IPS-18c (cell line): ENCODE results near the gene CHST13.
A peak's percentile ranks its signal among the peaks of the same experiment; 100 is the strongest.

ENCODE experiments used
- H3K4me3 ChIP-seq: 2 replicates; pipeline ENCODE4 v1.7.0; 2013; ENCODE audit warnings: low read depth, mild to moderate bottlenecking, low read length, moderate library complexity; ENCODE audit not compliant: insufficient read depth
- H3K9me3 ChIP-seq: one replicate; pipeline ENCODE4 v1.6.1; 2013; ENCODE audit warnings: mild to moderate bottlenecking, low read length, moderate library complexity; ENCODE audit not compliant: control insufficient read depth, insufficient read depth

CHST13 gene

DNA sequence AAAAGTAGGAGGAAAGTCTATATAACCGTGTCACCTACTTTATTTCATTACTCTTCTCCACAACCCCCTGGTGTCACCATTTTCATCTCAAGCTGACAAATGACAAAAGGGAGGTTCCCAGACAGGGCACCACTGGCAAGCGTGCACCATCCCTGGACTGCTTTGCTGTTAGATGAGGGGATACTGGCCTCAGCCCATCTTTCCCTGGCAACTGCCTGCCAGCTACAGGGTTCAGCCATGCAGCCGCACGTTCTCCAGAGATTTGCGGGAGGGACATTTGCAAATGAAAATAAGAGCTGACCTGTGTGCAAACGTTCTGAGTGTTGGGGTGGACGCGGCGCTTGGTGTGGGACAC, 7.0 kb upstream of the CHST13 start:
- no peak overlapping the region for H3K4me3 ChIP-seq
- no peaks in the 10 kb centered on the region for H3K9me3 ChIP-seq

GRCh38 chr3:126517291-126517951, 6.5 kb upstream of the CHST13 start, which contains the start of gene UROC1:
Gene UROC1 (minus strand): TSS chr3:126517773. CDS start chr3:126517719, 54 bp downstream.
- no peak within 1 kb of the TSS for H3K4me3 ChIP-seq
- H3K9me3 ChIP-seq = no peaks in the 10 kb centered on the region

DNA sequence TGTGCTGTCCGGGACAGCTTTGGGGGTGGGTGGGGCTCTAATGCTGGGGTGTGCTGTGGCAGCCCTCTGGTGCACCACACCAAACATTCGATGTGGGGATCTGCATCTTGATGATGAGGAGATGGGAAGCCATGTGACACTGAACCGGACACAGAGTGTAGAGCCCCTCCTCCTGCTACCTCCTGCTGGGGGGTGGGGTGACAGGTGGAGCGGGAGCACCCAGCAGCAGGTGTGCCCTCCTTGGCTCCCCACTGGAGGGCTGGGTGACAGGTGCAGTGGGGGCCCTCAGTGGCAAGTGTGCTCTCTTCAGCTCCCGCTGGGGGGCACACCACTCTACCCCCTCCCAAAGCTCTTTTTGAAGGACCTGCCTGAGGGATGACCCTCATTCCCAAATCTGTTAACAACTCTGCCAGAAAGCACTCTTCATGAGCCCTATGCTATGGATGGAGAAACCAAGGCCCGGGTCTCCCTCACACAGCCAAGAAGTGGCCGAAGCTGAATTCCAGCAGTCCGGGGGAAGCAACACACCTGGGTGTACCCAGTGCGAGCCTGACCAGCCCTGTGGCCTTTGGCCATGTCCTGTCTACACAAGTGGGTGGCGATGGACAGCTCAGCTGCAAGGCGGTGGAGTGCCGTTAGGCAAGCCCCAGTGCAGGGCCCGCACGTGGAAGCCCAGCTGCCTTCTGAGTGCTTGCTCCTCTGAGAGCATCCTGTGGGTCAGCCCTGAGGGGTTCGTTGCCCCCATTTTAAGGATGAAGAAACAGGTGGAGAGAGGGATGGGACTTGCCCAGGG, 5.8 kb upstream of the CHST13 start:
- Histone ChIP-seq H3K4me3 (no peak overlapping the region), H3K9me3 (no peaks in the 10 kb centered on the region)

DNA sequence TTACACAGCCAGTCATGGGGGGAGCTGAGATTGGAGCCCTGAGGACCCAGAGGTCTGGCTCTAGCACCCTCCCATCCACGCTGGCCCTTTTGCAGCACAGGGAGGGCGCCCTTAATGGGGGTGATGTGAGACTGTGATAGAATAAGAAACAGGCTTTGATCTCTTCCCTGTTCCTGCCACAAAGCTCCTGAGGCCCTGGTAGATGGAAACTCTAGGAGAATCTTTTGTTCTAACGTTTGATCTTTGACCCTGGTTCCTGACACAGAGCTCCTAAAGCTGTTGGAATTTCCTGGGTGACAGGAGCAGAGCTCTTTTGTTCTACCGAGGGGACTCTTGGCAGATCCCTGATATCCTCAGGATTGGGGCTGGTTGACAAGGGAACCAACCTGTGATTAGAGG, 5.2 kb upstream of the CHST13 start:
- Histone ChIP-seq H3K9me3 (no peaks in the 10 kb centered on the region), H3K4me3 (no peak overlapping the region)

DNA sequence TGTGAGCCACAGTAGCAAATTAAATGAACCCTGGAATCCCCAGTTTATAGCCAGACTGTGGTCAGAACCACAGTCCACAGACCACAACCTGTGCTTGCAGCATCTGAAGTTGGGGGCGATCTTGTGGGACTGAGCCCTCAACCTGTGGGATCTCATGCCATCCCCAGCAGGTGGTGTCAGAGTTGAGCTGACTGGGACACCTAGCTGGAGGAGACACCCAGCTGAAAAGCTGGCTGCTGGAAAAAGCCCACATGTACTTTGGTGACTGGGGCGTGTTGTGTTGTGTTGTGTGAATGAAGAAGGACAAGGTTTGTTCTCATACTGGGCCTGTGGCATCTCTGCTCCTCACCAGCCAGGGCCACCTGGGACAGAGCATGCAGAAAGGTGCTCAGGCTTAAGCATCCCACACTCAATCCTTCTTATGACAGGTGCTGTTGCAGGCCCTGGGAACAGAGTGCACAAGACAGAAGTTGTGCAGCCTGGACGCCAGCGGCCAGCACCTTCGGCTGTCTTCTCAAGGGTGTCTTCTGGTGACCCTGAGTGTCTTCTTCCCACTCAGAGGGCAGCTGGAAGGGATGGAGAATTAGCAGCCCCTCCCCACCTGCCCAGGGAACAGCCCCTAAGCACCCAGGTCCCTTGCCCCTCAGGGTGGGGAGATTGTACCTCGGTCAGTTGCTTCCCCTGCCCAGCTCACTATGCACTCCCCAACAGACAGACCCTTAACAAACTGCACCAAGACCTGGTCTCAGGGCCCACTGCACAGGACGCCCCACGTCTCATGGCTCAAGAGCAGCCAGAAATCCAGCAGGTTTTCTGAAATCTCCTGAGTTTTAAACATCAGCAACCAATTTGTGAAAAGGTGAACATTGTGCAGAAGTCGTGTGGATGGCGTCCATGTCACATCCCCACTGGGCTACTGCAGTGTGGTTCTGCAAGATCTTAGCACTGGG, 4.2 kb upstream of the CHST13 start:
- H3K9me3 ChIP-seq = no peaks in the 10 kb centered on the region
- H3K4me3 ChIP-seq = no peak overlapping the region

DNA sequence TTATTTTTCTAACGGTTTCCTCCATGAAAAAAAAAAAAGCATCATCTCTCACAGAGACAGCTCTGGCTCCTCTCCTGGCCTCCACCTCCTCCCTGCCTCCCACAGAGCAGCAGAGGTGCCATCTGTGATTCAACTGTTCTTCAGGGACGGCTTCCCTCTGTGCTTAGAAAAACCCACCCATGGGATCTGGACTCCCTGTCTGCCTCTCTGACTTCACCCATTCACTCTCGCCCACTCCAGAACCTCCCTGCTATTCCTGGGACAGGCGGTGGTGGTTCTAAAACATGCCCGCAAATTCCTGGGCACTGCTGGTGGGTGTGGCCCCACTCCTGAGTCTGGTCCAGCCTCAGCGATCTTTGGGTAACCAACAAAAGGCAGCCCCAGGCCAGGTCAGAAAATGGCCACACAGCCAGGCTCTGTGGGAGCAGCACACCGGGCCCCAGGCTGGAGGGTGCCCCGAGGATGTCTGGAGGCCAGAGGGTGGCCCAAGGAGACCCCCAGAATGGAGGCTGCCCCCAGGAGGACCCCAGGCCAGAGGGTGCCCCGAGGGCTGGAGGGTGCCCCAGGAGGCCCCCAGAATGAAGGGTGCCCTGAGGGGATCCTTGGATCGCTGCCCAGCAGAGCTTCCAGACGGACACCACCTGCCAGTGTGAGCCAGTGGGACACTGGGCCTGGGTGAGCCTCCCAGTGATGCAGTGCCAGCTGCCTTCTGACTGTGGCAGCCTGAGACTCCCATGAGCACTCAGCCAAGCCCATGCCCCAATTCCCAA, 2.6 kb upstream of the CHST13 start:
- H3K4me3 ChIP-seq = no peak overlapping the region

DNA sequence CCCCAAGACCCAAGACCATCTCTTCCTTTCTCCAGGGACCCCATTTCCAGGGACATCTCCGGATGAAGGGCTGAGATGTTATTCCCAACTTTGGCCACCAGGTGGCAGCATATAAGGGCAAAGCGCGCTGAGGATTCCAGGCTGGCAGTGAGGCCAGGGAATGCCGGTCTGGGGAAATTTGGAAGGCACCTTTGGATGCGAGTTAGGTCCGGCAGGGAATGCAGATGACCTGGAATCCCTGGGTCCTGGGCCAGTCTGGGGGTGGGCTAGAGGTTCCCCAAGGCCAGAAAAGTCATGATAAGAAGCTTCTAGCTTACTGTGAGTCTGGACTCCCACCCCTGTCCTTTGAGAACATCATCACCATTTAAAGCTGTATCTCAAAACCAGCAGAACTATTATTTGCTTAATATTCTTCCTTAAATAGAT, 1.6 kb upstream of the CHST13 start:
- Histone ChIP-seq H3K4me3 (no peak overlapping the region), H3K9me3 (no peaks in the 10 kb centered on the region)

More for the DNA sequence above, 2.6 kb upstream of the CHST13 start:
- H3K9me3 ChIP-seq = no peaks in the 10 kb centered on the region

GRCh38 chr3:126524429-126524988, 554 bp downstream of the CHST13 start:
- H3K9me3 ChIP-seq = no peaks in the 10 kb centered on the region
- H3K4me3 ChIP-seq = peak overlapping the region; percentile 67

DNA sequence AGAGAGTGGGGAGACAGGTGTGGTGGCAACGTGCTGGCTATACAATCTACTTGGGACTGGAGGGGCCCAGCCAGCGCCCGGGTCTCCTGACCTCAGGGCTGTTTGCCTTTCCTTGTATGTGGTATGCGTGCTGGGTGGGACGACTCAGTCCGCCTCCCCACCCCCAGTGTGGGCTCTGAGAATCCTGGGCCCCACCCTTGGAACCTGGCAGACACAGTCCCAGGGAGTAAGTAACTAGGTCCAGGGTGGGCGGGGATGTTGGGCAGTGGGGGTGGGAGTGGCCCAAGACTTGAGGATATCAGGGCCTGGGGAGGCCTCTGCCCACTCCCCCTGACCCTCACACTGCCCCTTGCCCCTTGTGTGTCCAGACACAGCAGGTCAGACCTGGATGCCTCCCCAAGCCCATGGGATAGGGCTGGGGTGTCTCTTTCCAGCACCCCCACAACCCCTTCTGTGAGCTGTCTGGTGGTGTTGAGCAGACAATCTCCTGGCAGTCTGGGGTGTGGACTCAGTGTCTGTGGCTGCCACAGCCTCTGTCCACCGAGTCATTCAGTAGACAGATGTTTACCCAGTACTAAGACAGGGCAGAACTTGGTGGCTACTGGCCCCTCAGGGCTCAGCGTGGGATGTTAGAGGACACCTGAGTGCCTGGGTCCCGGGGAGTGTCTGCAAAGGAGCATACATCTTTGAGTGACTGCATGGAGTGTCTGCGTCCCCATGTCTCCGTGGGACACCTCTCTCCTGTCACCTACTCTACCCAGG, 1.3 kb downstream of the CHST13 start:
- H3K4me3 ChIP-seq = no peak overlapping the region
- H3K9me3 ChIP-seq = no peaks in the 10 kb centered on the region

- Histone ChIP-seq H3K9me3 (no peaks in the 10 kb centered on the region), H3K4me3 (no peak overlapping the region)
Measured at GRCh38 chr3:126525853-126526667, 2.1 kb downstream of the CHST13 start.

- Histone ChIP-seq H3K9me3 (no peaks in the 10 kb centered on the region), H3K4me3 (no peak overlapping the region)
Measured at GRCh38 chr3:126526668-126527005, 2.7 kb downstream of the CHST13 start.

GRCh38 chr3:126527006-126527405, 3.1 kb downstream of the CHST13 start:
- Histone ChIP-seq H3K9me3 (no peaks in the 10 kb centered on the region), H3K4me3 (no peak overlapping the region)

- Histone ChIP-seq H3K4me3 (no peak overlapping the region), H3K9me3 (no peaks in the 10 kb centered on the region)
Measured at GRCh38 chr3:126527455-126528211, 3.7 kb downstream of the CHST13 start.

DNA sequence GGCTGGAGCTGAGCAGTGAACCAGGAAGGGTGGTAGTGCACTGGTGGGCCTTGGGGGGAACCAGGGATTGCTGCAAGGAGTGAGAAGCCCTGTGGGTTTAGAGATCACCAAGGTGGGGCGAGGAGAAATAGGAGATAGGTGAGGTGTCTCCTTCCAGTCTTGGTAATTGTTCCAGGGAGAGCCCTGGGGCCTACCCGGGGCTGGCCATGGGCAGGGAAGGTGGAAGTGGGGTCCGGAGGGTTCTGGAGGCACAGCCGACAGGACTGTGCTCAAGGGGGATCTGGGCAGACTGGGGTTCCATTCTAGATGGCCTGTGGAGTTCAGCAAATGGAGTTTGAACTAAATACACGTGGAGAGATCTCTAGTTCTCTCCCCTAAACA, 4.5 kb downstream of the CHST13 start:
- no peak overlapping the region for H3K4me3 ChIP-seq
- no peaks in the 10 kb centered on the region for H3K9me3 ChIP-seq
